Measurements from ENCODE around the gene KCNMA1.
A peak's percentile ranks its signal among the peaks of the same experiment; 100 is the strongest.

GRCh38 chr10:77084431-77085144 lies 553.0 kb downstream of the KCNMA1 start:
- no peak for TF ChIP-seq CTCF (IDR thresholded peaks at IDR 0.05)
- no peak for TF ChIP-seq POLR2A (IDR thresholded peaks at IDR 0.05)
- TF ChIP-seq EP300 (IDR thresholded peaks at IDR 0.05; ENCODE audit: low read depth), result peak; percentile 19
